Parathyroid adenoma (tissue), 2 donors: ENCODE results near the gene EMCN.
"Not testable (repeated sequence)": the region's sequence is repeated elsewhere in the genome, so short reads cannot be mapped to it uniquely, and the experiment has no call there.

Experiments used
- H2AFZ ChIP-seq: fragments of 300-600 bp; sonication (generic); one replicate; pipeline ENCODE4 v1.7.0; 2017; ENCODE audit warnings: antibody characterized with exemption, mild to moderate bottlenecking
- H3K27ac ChIP-seq: fragments of 300-600 bp; sonication (generic); one replicate; pipeline ENCODE4 v1.7.0; 2017
- H3K27me3 ChIP-seq: fragments of 300-600 bp; sonication (generic); one replicate; pipeline ENCODE4 v1.7.0; 2017; ENCODE audit warnings: low read length; ENCODE audit not compliant: control insufficient read depth, insufficient read depth
- H3K36me3 ChIP-seq: fragments of 300-600 bp; sonication (generic); one replicate; pipeline ENCODE4 v1.7.0; 2017; ENCODE audit warnings: low read length; ENCODE audit not compliant: control insufficient read depth, insufficient read depth
- H3K4me1 ChIP-seq: fragments of 300-600 bp; sonication (generic); one replicate; pipeline ENCODE4 v1.7.0; 2017; ENCODE audit warnings: control low read depth
- H3K4me2 ChIP-seq: fragments of 300-600 bp; sonication (generic); one replicate; pipeline ENCODE4 v1.7.0; 2017; ENCODE audit warnings: low read length
- H3K4me3 ChIP-seq: fragments of 300-600 bp; sonication (generic); one replicate; pipeline ENCODE4 v1.7.0; 2017; ENCODE audit warnings: low read depth, low read length
- H3K79me2 ChIP-seq: fragments of 300-600 bp; sonication (generic); one replicate; pipeline ENCODE4 v1.7.0; 2017; ENCODE audit warnings: control low read depth
- H3K9ac ChIP-seq: fragments of 300-600 bp; sonication (generic); one replicate; pipeline ENCODE4 v1.7.0; 2017; ENCODE audit warnings: mild to moderate bottlenecking
- H3K9me3 ChIP-seq: fragments of 300-600 bp; sonication (generic); one replicate; pipeline ENCODE4 v1.7.0; 2017; ENCODE audit warnings: low read length; ENCODE audit not compliant: control insufficient read depth
- CTCF ChIP-seq: fragments of 300-600 bp; sonication (generic); IDR thresholded peaks from one replicate; pipeline ENCODE4 v1.7.0; 2017; ENCODE audit warnings: antibody characterized with exemption, mild to moderate bottlenecking
- donor health status: primary hyperparathyroidism.

The EMCN gene

GRCh38 chr4:100533741-100534140 is 15.9 kb upstream of the EMCN start:
- H3K79me2 ChIP-seq, result no peaks in the 10 kb centered on the region
- no peaks in the 10 kb centered on the region for H3K27me3 ChIP-seq
- no peaks in the 10 kb centered on the region for H3K9me3 ChIP-seq
- no peak overlapping the region for H3K4me2 ChIP-seq
- no peak overlapping the region for H3K4me3 ChIP-seq
- no peak overlapping the region for H3K27ac ChIP-seq
- no peaks in the 10 kb centered on the region for H3K4me1 ChIP-seq
- no peaks in the 10 kb centered on the region for H3K36me3 ChIP-seq
- no peak overlapping the region for H3K9ac ChIP-seq
- no peak overlapping the region for H2AFZ ChIP-seq
- TF ChIP-seq CTCF, result no peak

- H3K4me3 ChIP-seq, H3K4me1 ChIP-seq, H3K9ac ChIP-seq, H3K9me3 ChIP-seq, H2AFZ ChIP-seq, H3K79me2 ChIP-seq, H3K4me2 ChIP-seq, H3K27ac ChIP-seq, H3K27me3 ChIP-seq, H3K36me3 ChIP-seq: not testable (repeated sequence)
Observed at GRCh38 chr4:100530161-100530560, 12.3 kb upstream of the EMCN start.

- Histone ChIP-seq H3K4me2 (no peak overlapping the region), H3K79me2 (no peaks in the 10 kb centered on the region), H3K4me3 (no peak overlapping the region), H3K27ac (no peak overlapping the region), H3K36me3 (no peaks in the 10 kb centered on the region), H3K9me3 (no peaks in the 10 kb centered on the region), H2AFZ (no peak overlapping the region), H3K9ac (no peak overlapping the region), H3K27me3 (no peaks in the 10 kb centered on the region), H3K4me1 (no peaks in the 10 kb centered on the region)
- no peak for TF ChIP-seq CTCF
Observed at GRCh38 chr4:100525686-100526085, 7.9 kb upstream of the EMCN start.

DNA sequence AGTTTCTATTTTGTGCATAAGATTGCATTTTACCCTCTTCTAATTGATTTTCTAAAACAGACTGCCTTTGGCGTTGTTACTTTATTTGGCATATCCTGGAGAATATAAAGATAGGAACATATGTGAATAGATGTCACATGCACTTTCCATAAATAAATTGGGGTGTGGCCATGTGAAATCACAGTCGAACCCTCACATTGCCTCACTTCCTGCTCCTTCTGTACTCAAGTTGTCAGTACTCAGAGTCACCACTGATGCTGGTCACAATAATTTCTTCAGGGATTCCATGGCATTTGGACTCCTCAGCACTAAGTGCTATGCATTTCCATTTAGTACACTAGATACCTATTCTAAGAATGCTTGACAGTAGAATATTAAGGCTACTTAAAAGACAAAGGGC is 1.4 kb upstream of the EMCN start:
- no peak overlapping the region for H3K4me3 ChIP-seq

DNA sequence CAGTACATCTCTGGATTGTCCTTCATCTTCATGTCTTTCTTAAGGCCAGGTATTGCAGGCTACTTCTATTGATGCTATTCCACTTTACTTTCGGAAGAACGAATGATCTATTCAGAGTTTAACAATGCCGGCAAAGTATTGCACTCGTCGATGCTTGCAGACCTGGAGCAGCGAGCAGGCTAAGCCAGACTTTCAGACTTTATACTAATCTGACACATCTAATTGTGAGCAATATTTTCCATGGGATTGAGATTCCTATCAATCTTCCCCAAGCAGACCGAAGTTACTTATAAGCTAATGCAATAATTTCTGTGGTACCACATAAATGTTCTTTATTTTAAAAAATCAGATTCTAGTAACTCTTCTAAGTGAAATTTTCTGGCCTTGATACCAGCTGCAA is 1.6 kb downstream of the EMCN start:
- no peaks in the 10 kb centered on the region for H3K36me3 ChIP-seq
- H3K27ac ChIP-seq, result no peak overlapping the region
- no peak overlapping the region for H2AFZ ChIP-seq
- peak overlapping the region; percentile 38 for H3K4me3 ChIP-seq
- no peaks in the 10 kb centered on the region for H3K4me1 ChIP-seq
- no peak for TF ChIP-seq CTCF
- no peaks in the 10 kb centered on the region for H3K27me3 ChIP-seq
- H3K9me3 ChIP-seq, result no peaks in the 10 kb centered on the region
- no peak overlapping the region for H3K9ac ChIP-seq
- H3K79me2 ChIP-seq, result no peaks in the 10 kb centered on the region
- no peak overlapping the region for H3K4me2 ChIP-seq

More for the DNA sequence above, 1.4 kb upstream of the EMCN start:
- Histone ChIP-seq H3K27ac (no peak overlapping the region), H2AFZ (no peak overlapping the region), H3K36me3 (no peaks in the 10 kb centered on the region), H3K4me2 (no peak overlapping the region), H3K79me2 (no peaks in the 10 kb centered on the region), H3K4me1 (no peaks in the 10 kb centered on the region), H3K9ac (no peak overlapping the region), H3K9me3 (no peaks in the 10 kb centered on the region), H3K27me3 (no peaks in the 10 kb centered on the region)
- no peak for TF ChIP-seq CTCF
